ENCODE measurements around the gene AVP. TPM values are rescaled to one million over a fixed set of nuclear protein-coding genes. Genes with fewer than 3 reads are reported as not detected.

AVP gene
- polyA plus RNA-seq, 1 donor from 2014 or later: not detected

GRCh38 chr20:3106185-3106584 is 21.7 kb upstream of the AVP start (continued):
- no peak for TF ChIP-seq MXI1 (conservative IDR thresholded peaks at IDR 0.05; ENCODE audit: poor library complexity, severe bottlenecking)

- H3K9me3 ChIP-seq (ENCODE audit: low read length): no peaks in the 10 kb centered on the region
- no peak for TF ChIP-seq CTCF (IDR thresholded peaks at IDR 0.05; ENCODE audit: poor library complexity, severe bottlenecking)
- no peak for TF ChIP-seq SMC3 (conservative IDR thresholded peaks at IDR 0.05; ENCODE audit: poor library complexity)
- no peak for TF ChIP-seq EP300 (conservative IDR thresholded peaks at IDR 0.05; ENCODE audit: poor library complexity, severe bottlenecking)
- TF ChIP-seq REST (IDR thresholded peaks at IDR 0.05; ENCODE audit: borderline replicate concordance): no peak
- no peak for TF ChIP-seq EZH2 (IDR thresholded peaks at IDR 0.05; ENCODE audit: borderline replicate concordance, insufficient read depth, low read length, poor library complexity, severe bottlenecking)
- TF ChIP-seq RAD21 (conservative IDR thresholded peaks at IDR 0.05): no peak
- no peak overlapping the region for H3K27ac ChIP-seq (ENCODE audit: low read length)
Measured at GRCh38 chr20:3105256-3106137, 21.0 kb upstream of the AVP start.

GRCh38 chr20:3103369-3104032 is 19.0 kb upstream of the AVP start:
- H3K4me2 ChIP-seq (ENCODE audit: low read length): no peak overlapping the region
- no peaks in the 10 kb centered on the region for H3K79me2 ChIP-seq (replicated peaks; ENCODE audit: insufficient read depth, low read length)
- no peak overlapping the region for H3K27ac ChIP-seq (ENCODE audit: low read length)
- H3K36me3 ChIP-seq (ENCODE audit: insufficient read depth, low read length): no peaks in the 10 kb centered on the region
- no peak overlapping the region for H2AFZ ChIP-seq (ENCODE audit: low read depth, low read length)
- TF ChIP-seq RAD21 (conservative IDR thresholded peaks at IDR 0.05) (no peak), EP300 (conservative IDR thresholded peaks at IDR 0.05; ENCODE audit: poor library complexity, severe bottlenecking) (no peak), SMC3 (conservative IDR thresholded peaks at IDR 0.05; ENCODE audit: poor library complexity) (no peak), POLR2AphosphoS5 (IDR thresholded peaks at IDR 0.05) (no peak), MXI1 (conservative IDR thresholded peaks at IDR 0.05; ENCODE audit: poor library complexity, severe bottlenecking) (no peak), EZH2 (IDR thresholded peaks at IDR 0.05; ENCODE audit: borderline replicate concordance, insufficient read depth, low read length, poor library complexity, severe bottlenecking) (no peak), REST (IDR thresholded peaks at IDR 0.05; ENCODE audit: borderline replicate concordance) (no peak), CTCF (IDR thresholded peaks at IDR 0.05; ENCODE audit: poor library complexity, severe bottlenecking) (no peak), TAF1 (IDR thresholded peaks at IDR 0.05; ENCODE audit: low read depth) (no peak)
- no peaks in the 10 kb centered on the region for H3F3A ChIP-seq (ENCODE audit: insufficient read depth, low read length, poor library complexity, severe bottlenecking)
- no peak overlapping the region for H3K4me3 ChIP-seq (ENCODE audit: low read length)
- no peaks in the 10 kb centered on the region for H3K9me3 ChIP-seq (ENCODE audit: low read length)
- H4K20me1 ChIP-seq (ENCODE audit: insufficient read depth): no peaks in the 10 kb centered on the region
- no peaks in the 10 kb centered on the region for H3K27me3 ChIP-seq (ENCODE audit: insufficient read depth, low read depth, low read length)
- no peaks in the 10 kb centered on the region for H3K9me2 ChIP-seq (ENCODE audit: insufficient read depth, low read length)
- no peak overlapping the region for H3K9ac ChIP-seq (ENCODE audit: low read length)

More at GRCh38 chr20:3105256-3106137, 21.0 kb upstream of the AVP start:
- no peak overlapping the region for H2AFZ ChIP-seq (ENCODE audit: low read depth, low read length)
- H3K36me3 ChIP-seq (ENCODE audit: insufficient read depth, low read length): no peaks in the 10 kb centered on the region
- H3F3A ChIP-seq (ENCODE audit: insufficient read depth, low read length, poor library complexity, severe bottlenecking): no peaks in the 10 kb centered on the region
- no peak overlapping the region for H3K9ac ChIP-seq (ENCODE audit: low read length)
- no peak overlapping the region for H3K4me2 ChIP-seq (ENCODE audit: low read length)
- no peaks in the 10 kb centered on the region for H3K9me2 ChIP-seq (ENCODE audit: insufficient read depth, low read length)
- H4K20me1 ChIP-seq (ENCODE audit: insufficient read depth): no peaks in the 10 kb centered on the region
- H3K79me2 ChIP-seq (replicated peaks; ENCODE audit: insufficient read depth, low read length): no peaks in the 10 kb centered on the region
- no peak overlapping the region for H3K4me3 ChIP-seq (ENCODE audit: low read length)
- no peaks in the 10 kb centered on the region for H3K27me3 ChIP-seq (ENCODE audit: insufficient read depth, low read depth, low read length)
